ENCODE measurements around the gene STK26.

The STK26 gene

DNA sequence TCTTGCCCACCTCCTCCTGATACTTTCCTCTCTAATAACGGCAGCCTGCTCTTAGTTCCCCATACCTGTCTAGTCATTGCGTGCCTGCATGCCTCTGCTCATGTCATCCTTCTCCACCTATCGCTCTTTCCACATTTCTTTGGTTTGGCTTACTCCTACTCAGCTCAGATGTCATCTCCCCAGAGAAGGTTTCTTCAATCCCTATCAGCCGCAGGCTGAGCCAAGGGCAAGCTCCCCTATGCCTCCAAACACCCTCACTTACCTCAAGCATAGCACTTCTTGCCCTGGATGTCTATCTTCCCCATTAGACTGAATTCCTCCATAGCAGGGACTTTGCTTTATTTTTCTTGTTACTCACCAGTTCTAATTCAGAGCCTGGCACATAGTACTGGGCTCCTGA is 78.1 kb downstream of the STK26 start:
- no peak for DNase-seq

GRCh38 chrX:132101799-132102198 is 78.7 kb downstream of the STK26 start:
- DNase-seq, result no peak

DNA sequence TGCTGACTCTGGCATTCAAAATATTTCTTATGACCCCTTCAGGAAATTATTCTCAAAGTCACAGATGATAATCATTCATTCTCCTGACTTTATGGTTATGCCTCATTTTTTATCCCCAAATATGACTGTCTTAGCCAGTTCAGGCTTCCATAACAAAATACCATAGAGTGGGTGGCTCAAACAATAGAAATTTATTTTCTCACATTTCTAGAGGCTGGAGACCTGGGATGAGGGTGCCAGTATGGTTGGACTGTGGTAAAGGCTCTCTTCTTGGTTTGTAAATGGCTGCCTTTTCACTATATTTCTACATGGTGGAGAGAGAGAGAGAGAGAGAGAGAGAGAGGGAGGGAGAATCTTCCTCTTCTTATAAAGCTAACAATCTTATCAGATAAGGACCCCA is 84.2 kb downstream of the STK26 start:
- no peak for DNase-seq

DNA sequence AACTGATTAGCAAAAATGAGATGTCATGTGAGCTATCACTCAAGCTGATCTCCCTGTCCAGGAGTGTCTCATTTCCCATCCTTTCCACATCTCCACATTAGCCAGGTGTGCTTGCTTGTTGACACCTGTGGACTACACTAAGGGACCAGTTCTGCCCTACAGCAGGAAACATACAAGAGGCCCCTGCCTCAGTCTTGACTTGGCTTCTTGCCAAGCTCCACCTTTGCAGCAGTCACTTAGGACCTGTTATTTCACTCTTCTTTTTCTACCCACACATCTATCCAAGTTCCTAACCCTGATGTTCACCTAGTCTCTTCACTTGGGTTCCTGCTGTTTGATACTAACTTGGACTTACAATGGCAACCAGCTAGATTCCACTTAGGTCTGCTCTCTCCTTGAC is 91.5 kb downstream of the STK26 start:
- no peak for DNase-seq

DNA sequence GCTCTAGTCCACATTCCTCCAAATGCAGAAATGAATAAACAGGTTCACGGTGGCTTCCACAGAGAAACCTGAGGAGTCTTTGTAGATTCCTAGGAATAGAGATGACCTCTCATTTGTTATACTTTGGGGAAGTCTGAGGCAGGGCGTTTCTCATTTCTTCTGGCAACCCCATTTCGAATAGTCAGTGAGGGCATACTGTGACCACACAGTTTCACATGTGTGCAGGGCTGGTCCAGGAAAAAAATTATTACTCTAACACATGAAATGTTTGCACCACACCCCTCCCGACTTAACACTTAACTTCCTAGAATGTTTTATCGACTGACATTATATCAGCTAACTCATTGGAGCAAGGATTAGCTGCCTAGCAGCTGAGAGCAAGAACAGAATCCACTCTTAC is 92.7 kb downstream of the STK26 start:
- DNase-seq, result no peak

GRCh38 chrX:132118358-132118757 is 95.3 kb downstream of the STK26 start:
- DNase-seq, result no peak

DNA sequence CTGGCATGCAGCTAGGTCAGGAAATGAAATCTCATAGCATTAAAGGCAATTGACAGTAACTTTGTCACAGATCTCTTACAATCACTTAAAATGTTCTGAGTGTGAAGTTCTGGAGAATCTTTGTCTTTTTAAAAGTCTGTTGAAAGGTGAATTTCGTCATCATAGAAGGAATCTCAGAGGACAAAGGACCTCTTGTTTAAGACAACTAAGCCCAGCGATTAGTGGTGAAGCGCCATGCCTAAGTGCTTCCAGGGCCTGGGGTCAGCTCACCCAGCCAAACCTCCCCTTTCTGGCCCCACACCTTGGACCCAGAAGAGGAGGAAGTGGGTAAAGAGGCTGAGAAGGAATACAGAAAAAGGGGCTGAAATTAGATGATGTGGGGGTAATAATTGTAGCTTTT is 96.2 kb downstream of the STK26 start:
- DNase-seq, result no peak

GRCh38 chrX:132119821-132120515 is 96.9 kb downstream of the STK26 start:
- no peak for DNase-seq

GRCh38 chrX:132120913-132121312 is 97.8 kb downstream of the STK26 start:
- no peak for DNase-seq

Data from femur (tissue), 1 donor.